KMS-11 (cell line): Measurements from ENCODE around the gene FGF10.

Experiments used
- H2AFZ ChIP-seq: fragments of 200-600 bp; sonication (generic); 2 replicates; pipeline ENCODE4 v1.6.1; 2016; ENCODE audit warnings: antibody characterized with exemption, mixed run types, low read depth
- H3K27ac ChIP-seq: fragments of 200-600 bp; sonication (generic); 2 replicates; pipeline ENCODE4 v1.6.1; 2016; ENCODE audit warnings: mild to moderate bottlenecking, mixed run types
- H3K27me3 ChIP-seq: fragments of 200-600 bp; sonication (generic); 2 replicates; pipeline ENCODE4 v1.6.1; 2017; ENCODE audit warnings: mild to moderate bottlenecking, low read depth, mixed run types, moderate library complexity; ENCODE audit not compliant: insufficient read depth
- H3K36me3 ChIP-seq: fragments of 200-600 bp; sonication (generic); 2 replicates; pipeline ENCODE4 v1.6.1; 2017; ENCODE audit warnings: mild to moderate bottlenecking, mixed run types; ENCODE audit not compliant: insufficient read depth
- H3K4me1 ChIP-seq: fragments of 200-600 bp; sonication (generic); 2 replicates; pipeline ENCODE4 v1.6.1; 2016; ENCODE audit warnings: mild to moderate bottlenecking, low read depth, mixed run types; ENCODE audit not compliant: poor library complexity, severe bottlenecking
- H3K4me2 ChIP-seq: fragments of 200-600 bp; sonication (generic); 2 replicates; pipeline ENCODE4 v1.7.0; 2016; ENCODE audit warnings: mild to moderate bottlenecking, mixed run types
- H3K4me3 ChIP-seq: fragments of 200-600 bp; sonication (generic); IDR thresholded peaks from 2 replicates; pipeline ENCODE4 v1.6.1; 2017; ENCODE audit warnings: low read depth, low read length, mixed read lengths; ENCODE audit not compliant: insufficient read depth
- H3K79me2 ChIP-seq: fragments of 200-600 bp; sonication (generic); 2 replicates; pipeline ENCODE4 v1.6.1; 2016; ENCODE audit warnings: low read depth, mixed run types; ENCODE audit not compliant: insufficient read depth
- H3K9ac ChIP-seq: fragments of 200-600 bp; sonication (generic); 2 replicates; pipeline ENCODE4 v1.6.1; 2016; ENCODE audit warnings: mild to moderate bottlenecking, mixed run types
- H4K20me1 ChIP-seq: fragments of 200-600 bp; sonication (generic); 2 replicates; pipeline ENCODE4 v1.6.1; 2016; ENCODE audit warnings: mild to moderate bottlenecking, mixed run types; ENCODE audit not compliant: insufficient read depth
- TF ChIP-seq, protein P1 (sequence below): fragments of 200-600 bp; sonication (generic); conservative IDR thresholded peaks from 2 replicates; pipeline ENCODE4 v1.6.1; 2017; ENCODE audit warnings: low read depth, mild to moderate bottlenecking, antibody characterized with exemption, low read length, moderate library complexity, mixed read lengths

FGF10 gene

DNA sequence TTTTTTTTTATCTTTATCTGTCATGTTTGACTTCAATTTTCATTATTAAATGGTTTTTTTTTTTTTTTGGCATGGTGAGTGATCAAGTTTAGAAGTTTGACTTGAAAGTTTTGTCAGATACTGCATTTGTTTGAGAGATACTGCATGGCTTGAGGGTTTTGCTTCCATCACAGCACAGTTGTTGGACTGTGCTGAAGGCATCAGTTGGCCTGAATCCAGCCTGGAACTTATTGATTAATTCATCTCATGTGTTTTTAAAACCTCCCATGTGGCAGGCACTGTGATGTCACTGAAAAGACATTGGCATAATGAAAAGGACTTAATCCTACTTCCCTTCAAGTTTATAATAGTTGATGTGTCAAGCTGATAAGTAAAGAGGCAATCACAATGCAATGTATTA, 128.4 kb downstream of the FGF10 start:
- Histone ChIP-seq H3K27me3 (no peaks in the 10 kb centered on the region), H2AFZ (no peak overlapping the region), H3K27ac (no peak overlapping the region), H3K4me2 (no peak overlapping the region), H3K36me3 (no peaks in the 10 kb centered on the region), H3K4me3 (no peak overlapping the region), H3K9ac (no peak overlapping the region), H3K79me2 (no peaks in the 10 kb centered on the region), H3K4me1 (no peaks in the 10 kb centered on the region), H4K20me1 (no peaks in the 10 kb centered on the region)
- TF ChIP-seq, protein P1, sequence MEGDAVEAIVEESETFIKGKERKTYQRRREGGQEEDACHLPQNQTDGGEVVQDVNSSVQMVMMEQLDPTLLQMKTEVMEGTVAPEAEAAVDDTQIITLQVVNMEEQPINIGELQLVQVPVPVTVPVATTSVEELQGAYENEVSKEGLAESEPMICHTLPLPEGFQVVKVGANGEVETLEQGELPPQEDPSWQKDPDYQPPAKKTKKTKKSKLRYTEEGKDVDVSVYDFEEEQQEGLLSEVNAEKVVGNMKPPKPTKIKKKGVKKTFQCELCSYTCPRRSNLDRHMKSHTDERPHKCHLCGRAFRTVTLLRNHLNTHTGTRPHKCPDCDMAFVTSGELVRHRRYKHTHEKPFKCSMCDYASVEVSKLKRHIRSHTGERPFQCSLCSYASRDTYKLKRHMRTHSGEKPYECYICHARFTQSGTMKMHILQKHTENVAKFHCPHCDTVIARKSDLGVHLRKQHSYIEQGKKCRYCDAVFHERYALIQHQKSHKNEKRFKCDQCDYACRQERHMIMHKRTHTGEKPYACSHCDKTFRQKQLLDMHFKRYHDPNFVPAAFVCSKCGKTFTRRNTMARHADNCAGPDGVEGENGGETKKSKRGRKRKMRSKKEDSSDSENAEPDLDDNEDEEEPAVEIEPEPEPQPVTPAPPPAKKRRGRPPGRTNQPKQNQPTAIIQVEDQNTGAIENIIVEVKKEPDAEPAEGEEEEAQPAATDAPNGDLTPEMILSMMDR, result no peak

DNA sequence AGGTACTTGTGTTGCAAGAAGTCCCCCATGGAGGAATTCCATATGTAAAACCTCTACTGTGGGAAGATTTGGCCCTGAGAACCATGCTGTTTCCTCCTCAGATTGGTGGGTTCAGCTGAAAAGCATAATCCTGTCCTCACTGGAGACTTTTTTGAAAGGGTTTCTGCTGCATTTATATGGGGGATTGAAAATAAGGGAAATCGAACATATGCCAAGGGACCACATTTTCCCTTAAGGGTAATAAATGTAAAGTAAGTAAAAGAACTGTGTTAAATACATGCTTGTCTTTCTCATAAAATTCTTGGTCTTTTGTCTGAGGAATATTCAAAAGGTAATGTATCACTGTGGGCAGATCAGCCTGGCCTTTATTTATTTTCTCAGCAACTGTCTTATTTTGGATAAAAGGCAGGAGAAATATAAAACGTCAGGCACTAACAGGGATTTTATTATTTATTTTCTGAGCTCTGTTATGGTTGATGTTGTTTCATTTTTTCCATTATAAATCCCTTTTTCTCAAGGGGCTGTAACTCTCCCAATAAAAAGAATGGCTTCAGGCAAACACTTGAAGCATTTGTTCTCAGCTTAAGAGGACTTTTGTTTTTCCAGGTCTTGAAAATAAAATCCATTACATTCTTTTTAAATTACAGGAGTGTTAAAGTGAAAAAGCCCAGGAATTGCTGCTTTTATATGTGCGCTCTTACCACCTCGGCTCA, 131.4 kb downstream of the FGF10 start:
- Histone ChIP-seq H3K4me3 (no peak overlapping the region), H3K79me2 (no peaks in the 10 kb centered on the region), H3K27me3 (no peaks in the 10 kb centered on the region), H3K4me1 (no peaks in the 10 kb centered on the region), H3K4me2 (no peak overlapping the region), H4K20me1 (no peaks in the 10 kb centered on the region), H2AFZ (no peak overlapping the region), H3K9ac (no peak overlapping the region), H3K27ac (no peak overlapping the region), H3K36me3 (no peaks in the 10 kb centered on the region)
- TF ChIP-seq, protein P1, result no peak

DNA sequence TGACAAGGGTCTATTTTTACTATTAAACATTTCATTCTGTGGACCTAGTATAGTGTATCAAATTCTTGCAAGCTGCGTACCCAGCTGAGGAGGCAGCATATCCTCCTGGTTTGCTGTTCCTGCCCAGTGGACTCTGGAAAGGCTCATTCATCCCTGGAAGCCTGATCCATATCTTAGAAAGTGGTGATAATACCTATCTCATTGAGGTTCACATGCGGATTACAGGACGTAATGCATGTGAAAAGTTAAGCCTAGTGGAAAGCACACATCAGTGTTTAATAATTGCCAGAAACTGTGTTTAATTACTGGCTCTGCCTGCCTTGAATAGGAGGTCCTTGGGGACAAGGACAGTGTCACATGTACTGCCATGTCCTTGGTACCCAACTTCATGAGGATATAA, 132.0 kb downstream of the FGF10 start:
- Histone ChIP-seq H3K4me3 (no peak overlapping the region), H3K36me3 (no peaks in the 10 kb centered on the region), H3K4me1 (no peaks in the 10 kb centered on the region), H3K27ac (no peak overlapping the region), H3K27me3 (no peaks in the 10 kb centered on the region), H3K4me2 (no peak overlapping the region), H4K20me1 (no peaks in the 10 kb centered on the region), H3K79me2 (no peaks in the 10 kb centered on the region), H2AFZ (no peak overlapping the region), H3K9ac (no peak overlapping the region)
- TF ChIP-seq, protein P1, result no peak
